Mucosa of gallbladder (tissue), 1 donor: Measurements from ENCODE around the gene PIGB. TPM values are rescaled to one million over a fixed set of nuclear protein-coding genes. Genes with fewer than 3 reads are reported as not detected.
"Not testable (repeated sequence)": the region's sequence is repeated elsewhere in the genome, so short reads cannot be mapped to it uniquely, and the experiment has no call there.

Experiments used
- DNase-seq: peaks from one replicate; pipeline ENCODE4 v3.0.0-alpha.2; 2020; ENCODE audit warnings: low spot score
- total RNA-seq: library from RNA; stranded (reverse); gene quantifications from one replicate; pipeline ENCODE4 v1.2.1, GENCODE V29; 2021
- donor health status: DM: no; HTN: no; CAD: no.

Gene PIGB
- total RNA-seq, 1 donor from 2014 or later = 11.9 TPM

- DNase-seq = no peak
Measured at GRCh38 chr15:55379095-55379494, 60.1 kb downstream of the PIGB start.

- no peak for DNase-seq
Measured at GRCh38 chr15:55381595-55381994, 62.6 kb downstream of the PIGB start.

- DNase-seq = no peak
Measured at GRCh38 chr15:55383687-55384086, 64.7 kb downstream of the PIGB start.

GRCh38 chr15:55387027-55387426 is 68.0 kb downstream of the PIGB start:
- no peak for DNase-seq

DNA sequence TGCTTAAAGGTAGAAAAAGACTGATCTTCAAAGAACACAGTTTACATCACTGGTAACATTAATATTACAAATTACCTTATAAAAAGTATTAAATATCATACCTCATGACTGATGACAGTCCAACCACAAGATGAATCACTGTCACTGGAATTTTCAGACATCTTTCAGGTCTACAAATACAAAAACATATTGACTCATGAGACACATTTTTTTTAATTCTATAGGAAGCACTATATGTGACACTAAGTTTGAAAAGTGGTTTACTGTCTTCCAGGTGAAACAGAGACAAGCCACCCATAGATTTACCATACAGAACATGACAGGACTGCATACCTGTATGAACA is 70.2 kb downstream of the PIGB start:
- DNase-seq = no peak

GRCh38 chr15:55394694-55395093 is 75.7 kb downstream of the PIGB start:
- no peak for DNase-seq

DNA sequence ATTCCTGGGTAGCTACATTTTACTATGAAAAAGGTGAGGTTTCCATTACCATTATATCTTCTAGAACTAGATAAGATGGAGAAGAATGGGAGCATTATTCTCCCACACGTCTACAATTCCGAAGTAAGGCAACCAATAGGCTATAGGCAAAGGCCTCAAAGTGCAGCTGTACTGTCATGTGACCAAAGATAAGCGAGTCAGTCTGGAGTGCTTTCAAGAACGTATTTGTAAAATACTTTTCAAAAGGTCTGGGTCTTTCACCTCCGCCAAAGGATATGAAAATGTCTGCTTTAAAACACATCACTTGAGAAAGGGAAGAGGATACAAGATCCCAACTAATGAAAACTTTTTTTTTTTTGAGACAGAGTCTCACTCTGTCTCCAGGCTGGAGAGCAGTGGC is 79.2 kb downstream of the PIGB start:
- no peak for DNase-seq

DNA sequence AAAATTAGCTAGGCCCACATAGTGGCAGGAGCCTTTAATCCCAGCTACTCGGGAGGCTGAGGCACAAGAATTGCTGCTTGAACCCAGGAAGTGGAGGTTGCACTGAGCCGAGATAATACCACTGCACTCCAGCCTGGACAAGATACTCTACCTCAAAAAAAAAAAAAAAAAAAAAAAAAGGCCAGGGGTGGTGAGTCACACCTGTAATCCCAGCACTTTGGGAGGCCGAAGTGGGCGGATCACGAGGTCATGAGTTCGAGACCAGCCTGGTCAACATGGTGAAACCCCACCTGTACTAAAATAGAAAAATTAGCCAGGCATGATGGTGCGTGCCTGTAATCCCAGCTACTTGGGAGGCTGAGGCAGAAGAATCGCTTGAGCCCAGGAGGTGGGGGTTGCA is 81.0 kb downstream of the PIGB start:
- DNase-seq = not testable (repeated sequence)

DNA sequence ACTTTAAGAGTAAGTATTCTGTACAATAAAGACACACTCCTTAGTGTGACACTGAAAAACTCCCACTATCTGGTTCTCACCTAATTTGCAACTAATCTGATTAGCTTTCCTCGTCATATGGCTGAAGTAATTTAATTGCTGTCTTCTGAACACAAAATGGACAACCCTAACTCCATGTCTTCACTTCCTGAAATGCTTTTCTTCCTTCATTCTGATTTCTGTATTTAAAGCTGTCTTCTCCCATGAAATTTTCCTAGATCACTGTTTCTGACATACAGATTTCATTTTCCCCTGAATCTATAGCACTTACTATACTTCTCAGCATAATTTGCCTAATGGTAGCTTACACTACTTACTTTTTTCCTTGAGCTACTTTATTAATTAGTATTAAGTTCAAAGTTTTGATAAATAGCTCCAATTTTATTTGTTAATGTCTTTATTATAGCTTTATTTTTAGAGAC is 82.8 kb downstream of the PIGB start:
- DNase-seq = no peak

DNA sequence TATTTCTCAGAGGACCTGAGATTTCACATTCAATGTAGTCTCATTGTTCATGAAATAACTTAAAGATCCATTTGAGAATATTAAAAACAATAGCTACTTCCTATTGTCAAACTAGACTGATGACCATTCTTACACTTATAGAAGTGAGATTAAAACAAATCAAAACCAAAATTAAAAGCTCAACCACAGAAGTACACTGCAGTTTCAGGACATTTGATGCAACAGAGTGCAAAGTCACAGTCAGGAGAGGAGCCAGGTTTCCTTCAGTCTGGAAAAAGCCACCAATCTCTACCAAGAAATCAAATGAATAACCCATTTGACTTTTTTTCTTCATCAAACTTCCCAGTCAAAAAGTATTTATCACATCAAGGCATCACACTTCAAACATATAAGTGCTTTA is 83.7 kb downstream of the PIGB start:
- DNase-seq = no peak

DNA sequence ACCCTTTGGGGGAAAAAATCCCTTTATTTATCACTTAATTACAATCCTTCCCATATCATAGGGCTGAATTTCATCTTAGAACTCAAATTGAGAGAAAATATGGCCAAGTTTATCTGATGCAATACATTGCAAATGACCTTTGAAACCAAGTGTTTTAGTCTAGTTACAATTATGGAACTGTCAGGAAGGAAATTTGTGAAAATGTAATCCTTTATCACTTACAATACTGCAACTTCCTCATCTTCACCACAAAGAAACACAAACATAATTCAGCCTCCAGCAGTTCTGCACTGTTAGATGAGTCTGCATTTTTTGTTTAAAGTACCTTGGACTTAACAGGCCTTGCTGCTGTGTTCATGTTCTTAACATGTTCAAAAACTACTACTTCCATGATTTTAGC is 84.5 kb downstream of the PIGB start:
- no peak for DNase-seq

Other genes starting within 250 kb of the PIGB start
- gene RSL24D1, start 122.3 kb upstream of the PIGB start, total RNA-seq = 50.1 TPM
- 12.8 TPM for gene RAB27A, start 29.4 kb upstream of the PIGB start, total RNA-seq
- 12.3 TPM for gene PIGBOS1, start 99 bp upstream of the PIGB start, total RNA-seq
- gene CCPG1, start 89.1 kb downstream of the PIGB start, total RNA-seq = 120 TPM
- 7.5 TPM for gene PIERCE2, start 89.3 kb downstream of the PIGB start, total RNA-seq
- gene DNAAF4, start 189.0 kb downstream of the PIGB start, total RNA-seq = 2.9 TPM